NCI-H2171 treated with DMSO at 0.1 percent for 48 hours (cell line): Measurements from ENCODE around the gene POLR3H.
"Not testable (repeated sequence)": the region's sequence is repeated elsewhere in the genome, so short reads cannot be mapped to it uniquely, and the experiment has no call there.

Experiments used
- DNase-seq: peaks from one replicate; lab custom pipeline; 2025; lab: John Stamatoyannopoulos, UW

Gene POLR3H

GRCh38 chr22:41543854-41544670 is at the start of gene POLR3H:
TSS of gene POLR3H (minus strand) at chr22:41544470. CDS start at chr22:41544101, 369 bp downstream.
- DNase-seq = peak; percentile 98

DNA sequence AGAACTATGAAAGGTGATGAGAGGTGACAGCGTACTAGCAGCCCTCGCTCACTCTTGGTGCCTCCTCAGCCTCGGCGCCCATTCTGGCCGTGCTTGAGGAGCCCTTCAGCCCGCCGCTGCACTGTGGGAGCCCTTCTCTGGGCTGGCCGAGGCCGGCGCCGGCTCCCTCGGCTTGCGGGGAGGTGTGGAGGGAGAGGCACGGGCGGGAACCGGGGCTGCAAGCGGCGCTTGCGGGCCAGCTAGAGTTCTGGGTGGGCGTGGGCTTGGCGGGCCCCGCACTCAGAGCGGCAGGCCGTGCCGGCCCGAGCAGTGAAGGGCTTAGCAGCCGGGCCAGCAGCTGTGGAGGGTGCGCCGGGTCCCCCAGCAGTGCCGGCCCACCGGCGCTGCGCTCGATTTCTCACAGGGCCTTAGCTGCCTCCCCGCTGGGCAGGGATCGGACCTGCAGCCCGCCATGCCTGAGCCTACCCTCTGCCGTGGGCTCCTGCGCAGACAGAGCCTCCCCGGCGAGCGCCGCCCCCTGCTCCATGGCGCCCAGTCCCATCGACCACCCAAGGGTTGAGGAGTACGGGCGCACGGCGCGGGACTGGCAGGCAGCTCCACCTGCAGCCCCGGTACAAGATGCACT is 49.2 kb upstream of the POLR3H start:
- not testable (repeated sequence) for DNase-seq

DNA sequence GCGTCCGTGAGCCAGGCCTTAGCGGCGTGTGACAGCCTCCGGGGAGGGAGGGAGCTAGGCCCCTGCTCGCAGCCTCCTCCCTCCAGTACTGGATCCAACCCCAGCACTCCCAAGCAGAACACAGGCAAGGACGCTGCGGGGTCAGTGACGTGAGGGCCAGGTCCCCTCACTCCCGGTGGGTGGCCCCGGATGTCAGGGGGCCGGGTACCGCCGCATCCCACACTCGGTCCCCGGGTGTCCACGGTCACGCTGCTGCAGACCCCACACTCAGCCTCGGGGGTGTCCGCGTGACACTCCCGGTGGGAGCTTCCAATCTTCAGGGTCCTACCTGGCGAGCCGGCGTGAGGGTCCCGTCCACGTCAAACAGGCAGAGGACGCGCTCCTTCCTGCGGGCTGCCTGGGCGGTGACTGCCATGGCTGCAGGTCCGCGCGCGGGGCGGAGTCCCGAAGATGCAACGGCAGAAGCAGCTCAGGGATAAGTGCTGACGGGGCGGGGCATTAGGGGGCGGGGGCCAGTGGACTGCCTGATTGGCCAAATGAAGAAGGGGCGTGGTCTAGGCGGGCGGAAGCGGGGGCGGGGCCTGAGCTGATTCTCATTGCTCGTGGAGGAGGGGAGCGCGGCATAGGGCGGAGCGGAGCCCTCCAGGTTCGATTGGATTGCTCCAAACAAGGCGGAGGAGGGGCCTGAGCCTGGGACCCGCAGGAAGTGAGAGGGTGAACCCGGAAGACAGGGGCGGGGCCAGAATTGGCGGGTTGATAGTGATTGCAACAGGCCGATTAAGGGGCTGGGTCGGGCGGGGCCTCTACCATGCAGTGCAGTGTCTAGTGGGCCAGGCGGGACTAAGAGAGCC is 45.3 kb upstream of the POLR3H start, which contains the start of gene PMM1:
Gene PMM1, minus strand, starts transcription at position 450 of the 851 bp plus-strand sequence. Its CDS starts 35 bp downstream, at position 415.
- DNase-seq = peak; percentile 100

DNA sequence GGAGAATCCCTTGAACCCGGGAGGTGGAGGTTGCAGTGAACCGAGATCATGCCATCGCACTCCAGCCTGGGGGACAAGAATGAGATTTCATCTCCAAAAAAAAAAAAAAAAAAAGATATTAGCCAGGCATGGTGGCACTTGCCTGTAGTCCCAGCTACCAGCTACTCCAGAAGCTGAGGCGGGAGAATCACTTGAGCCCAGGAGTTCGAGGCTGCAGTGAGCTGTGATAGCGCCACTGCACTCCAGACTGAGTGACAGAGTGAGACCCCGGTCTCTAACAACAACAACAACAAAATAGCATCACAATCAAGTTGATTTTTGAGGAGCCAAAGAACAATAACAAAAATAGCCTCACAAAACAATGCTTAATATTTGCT is 43.1 kb upstream of the POLR3H start:
- DNase-seq = no peak

GRCh38 chr22:41585898-41586297 is 41.6 kb upstream of the POLR3H start:
- DNase-seq = no peak

- DNase-seq = no peak
Observed at GRCh38 chr22:41584881-41585280, 40.6 kb upstream of the POLR3H start.

GRCh38 chr22:41582694-41583093 is 38.4 kb upstream of the POLR3H start:
- DNase-seq = no peak

- no peak for DNase-seq
Observed at GRCh38 chr22:41579997-41580355, 35.7 kb upstream of the POLR3H start.

- DNase-seq = no peak
Observed at GRCh38 chr22:41579297-41579996, 35.2 kb upstream of the POLR3H start.

- DNase-seq = no peak
Observed at GRCh38 chr22:41578818-41579217, 34.5 kb upstream of the POLR3H start.

- DNase-seq = no peak
Observed at GRCh38 chr22:41578114-41578513, 33.8 kb upstream of the POLR3H start.

DNA sequence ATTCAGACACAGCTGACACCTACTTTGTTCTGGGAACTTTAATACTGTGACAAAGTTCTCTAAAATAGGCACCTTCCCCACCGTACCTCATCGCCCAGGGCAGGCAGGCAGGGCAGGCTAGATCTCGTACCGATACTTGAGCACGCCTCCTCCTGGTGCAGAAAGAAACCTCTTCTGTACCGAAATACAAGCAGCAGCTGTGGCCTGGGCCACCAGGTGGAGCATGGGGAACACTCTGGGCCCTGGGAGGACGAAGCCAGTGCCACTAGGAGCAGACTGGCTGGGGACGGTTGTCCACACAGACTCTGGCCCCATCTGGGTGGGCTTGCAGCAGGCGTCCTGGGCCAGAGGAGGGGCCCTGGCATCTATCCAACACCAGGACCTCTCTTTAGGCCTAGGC is 32.6 kb upstream of the POLR3H start:
- peak; percentile 48 for DNase-seq

DNA sequence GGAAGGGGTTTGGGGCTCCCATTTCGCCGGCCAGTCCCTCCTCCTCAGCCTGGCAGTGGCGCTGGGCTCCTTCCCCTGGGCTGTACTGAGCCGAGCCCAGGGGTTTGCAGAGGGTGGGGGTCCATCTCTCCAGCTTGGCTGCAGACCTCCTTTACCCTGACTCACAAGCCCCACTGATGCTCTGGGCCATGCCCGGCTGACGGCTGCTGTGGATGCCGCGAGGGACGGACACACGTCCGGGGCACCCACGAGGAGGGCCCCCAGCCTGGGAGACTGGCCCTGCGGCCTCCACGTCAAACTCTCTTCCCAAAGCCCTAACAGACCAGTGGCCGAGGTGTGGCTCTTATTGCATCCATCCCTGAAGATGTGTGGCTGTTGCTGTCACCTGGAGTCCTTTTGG is 31.3 kb upstream of the POLR3H start:
- DNase-seq = no peak

DNA sequence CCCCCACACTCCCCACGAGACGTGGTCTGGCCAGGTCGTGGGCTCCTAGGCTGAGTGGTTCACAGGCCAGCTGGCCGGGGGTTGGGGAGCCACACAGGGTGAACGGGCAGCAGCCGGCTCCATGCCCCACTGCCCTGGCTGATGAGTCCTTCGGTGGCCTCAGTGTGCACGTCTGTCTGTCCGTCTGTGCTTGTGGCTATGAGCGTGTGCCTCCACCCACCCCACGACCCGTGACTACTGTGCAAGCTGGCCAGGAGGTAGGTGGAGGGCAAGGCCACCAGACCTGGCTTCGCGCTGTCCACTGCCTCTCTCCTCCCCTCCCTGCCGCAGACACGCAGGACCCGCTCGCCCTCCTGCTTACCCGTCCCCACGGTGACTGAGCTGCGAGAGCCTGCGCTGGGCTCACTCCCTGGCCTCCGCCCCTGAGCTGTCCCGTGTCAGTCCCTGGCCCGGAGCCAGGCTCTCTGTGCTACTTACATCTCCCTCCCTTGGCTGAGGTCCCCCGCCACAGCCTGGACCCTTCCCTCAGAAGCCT is 30.6 kb upstream of the POLR3H start:
- no peak for DNase-seq

DNA sequence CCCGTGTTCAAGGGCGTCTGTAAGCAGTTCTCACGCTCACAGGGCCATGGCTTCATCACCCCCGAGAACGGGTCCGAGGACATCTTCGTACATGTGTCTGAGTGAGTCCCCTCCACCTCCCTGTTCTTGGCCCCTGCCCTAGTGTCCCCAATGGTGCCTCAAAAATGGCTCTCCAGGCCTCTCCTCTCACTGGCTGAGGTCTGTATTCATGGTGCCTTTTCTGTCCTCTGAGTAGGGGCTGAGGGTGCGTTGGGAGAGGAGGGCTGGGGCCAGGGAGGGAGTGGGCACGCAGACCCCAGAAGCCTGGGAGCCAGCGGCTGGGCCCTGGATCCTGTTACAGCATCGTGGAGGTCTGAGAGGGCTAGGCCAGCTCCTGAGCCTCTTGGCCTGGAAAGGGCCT is 29.4 kb upstream of the POLR3H start:
- no peak for DNase-seq

DNA sequence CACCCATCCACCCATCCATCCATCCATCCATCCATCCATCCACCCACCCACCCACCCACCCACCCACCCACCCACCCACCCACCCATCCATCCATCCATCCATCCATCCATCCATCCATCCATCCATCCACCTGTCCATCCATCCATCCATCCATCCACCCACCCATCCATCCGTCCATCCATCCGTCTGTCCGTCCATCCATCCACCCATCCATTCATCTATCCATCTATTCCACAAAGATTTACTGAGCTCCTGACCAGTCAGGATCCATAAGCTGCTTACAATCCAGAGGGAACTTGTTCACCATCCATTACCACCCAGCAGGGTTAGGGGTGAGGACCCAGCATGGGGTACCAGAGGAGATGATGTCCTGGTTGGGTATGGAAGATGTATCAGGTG is 28.0 kb upstream of the POLR3H start:
- DNase-seq = not testable (repeated sequence)

DNA sequence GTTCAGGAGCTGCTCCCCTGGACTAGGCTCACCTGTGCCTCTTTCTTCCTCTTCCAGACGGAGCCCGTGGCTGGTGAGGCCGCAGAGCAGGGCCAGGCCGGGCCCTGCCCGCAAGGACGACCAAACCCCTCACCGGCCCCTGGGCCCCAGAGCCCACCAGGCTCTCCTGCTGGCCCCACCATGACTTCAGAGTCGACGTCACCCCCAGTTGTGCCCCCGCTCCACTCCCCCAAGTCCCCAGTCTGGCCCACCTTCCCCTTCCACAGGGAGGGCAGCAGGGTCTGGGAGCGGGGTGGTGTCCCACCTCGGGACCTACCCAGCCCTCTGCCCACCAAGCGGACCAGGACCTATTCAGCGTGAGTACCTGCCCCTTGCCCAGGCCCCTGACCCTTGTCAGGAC is 27.5 kb upstream of the POLR3H start:
- no peak for DNase-seq

DNA sequence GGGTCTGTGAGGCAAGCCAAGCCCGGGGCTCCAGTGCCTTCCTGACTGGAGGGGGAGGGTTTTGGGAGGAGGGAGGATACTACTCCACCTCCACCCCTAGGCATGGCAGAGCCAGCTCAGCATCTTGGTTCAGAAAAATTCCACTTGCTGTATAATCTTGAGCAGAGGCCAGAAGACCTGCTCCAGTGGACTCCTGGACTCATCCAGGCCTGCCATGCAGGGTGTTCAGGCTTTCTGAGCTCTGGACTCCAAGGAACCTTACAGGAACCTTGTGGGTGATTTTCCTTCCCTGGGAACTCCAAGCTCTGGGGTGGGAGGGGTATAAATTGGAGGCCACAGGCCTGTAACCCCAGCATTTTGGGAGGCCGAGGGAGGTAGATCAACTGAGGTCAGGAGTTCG is 26.0 kb upstream of the POLR3H start:
- DNase-seq = no peak

GRCh38 chr22:41568811-41569210 is 24.5 kb upstream of the POLR3H start:
- DNase-seq = peak; percentile 87

DNA sequence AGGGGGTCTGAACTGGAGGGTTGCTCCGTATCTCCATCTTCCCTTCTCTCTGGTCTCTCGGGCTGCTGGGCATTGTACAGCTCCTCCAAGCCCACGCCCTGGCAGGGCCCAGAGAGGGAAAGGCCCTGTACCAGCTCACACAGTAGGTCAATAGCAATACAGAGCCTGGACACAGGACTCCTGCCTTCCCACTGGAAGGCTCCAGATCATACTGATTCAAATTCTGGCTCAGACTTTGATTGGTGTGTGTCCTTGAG is 23.2 kb upstream of the POLR3H start:
- DNase-seq = no peak

GRCh38 chr22:41565403-41566054 is 21.3 kb upstream of the POLR3H start:
- DNase-seq = peak; percentile 68

- no peak for DNase-seq
Observed at GRCh38 chr22:41564563-41564962, 20.3 kb upstream of the POLR3H start.
